GM19193 (cell line): Measurements from ENCODE around the gene ARRB2.

ENCODE experiments used
- POLR2A ChIP-seq: IDR thresholded peaks from 4 replicates; pipeline ENCODE4 v1.6.1; 2011; ENCODE audit not compliant: insufficient read depth, insufficient read length; ENCODE audit errors: extremely low read depth

The ARRB2 gene

GRCh38 chr17:4768298-4768697 lies 57.9 kb downstream of the ARRB2 start:
- TF ChIP-seq POLR2A: no peak

- no peak for TF ChIP-seq POLR2A
Observed at GRCh38 chr17:4769628-4770027, 59.2 kb downstream of the ARRB2 start.
